HCT116 (cell line): ENCODE measurements around the gene ADD1. TPM values are rescaled to one million over a fixed set of nuclear protein-coding genes. Genes with fewer than 3 reads are reported as not detected.
A peak's percentile ranks its signal among the peaks of the same experiment; 100 is the strongest.

ENCODE experiments used
- ATAC-seq: fragments of 200-7000 bp; cut with Tn5 transposase; 2 replicates; pipeline ENCODE4 v1.9.1; 2020; ENCODE audit warnings: mild to moderate bottlenecking, moderate library complexity
- BruUV-seq: library from RNA; stranded (reverse); fragments of 400-500 nt; replicated peaks from 2 replicates; lab custom pipeline; 2021; lab: Mats Ljungman, UMichigan
- CTCF ChIA-PET: fragments of 300-600 bp; sonication (Branson Sonifier 250); formaldehyde crosslinking; loops from one replicate; lab custom pipeline; 2021; ENCODE audit warnings: antibody characterized with exemption; lab: Charles Lee
- POLR2A ChIA-PET: fragments of 300-600, 350-600 bp; sonication (Branson Sonifier 250); formaldehyde crosslinking; loops from one replicate; lab custom pipeline; 2021; ENCODE audit warnings: antibody characterized with exemption; lab: Charles Lee
- RAD21 ChIA-PET, 2 experiments: fragments of 300-600 bp; sonication (Branson Sonifier 250); formaldehyde crosslinking; loops; one replicate each; lab custom pipeline; 2023; ENCODE audit warnings: low total read pairs in 2 of 2; ENCODE audit not compliant: uncharacterized antibody in 2 of 2, unreplicated experiment in 2 of 2, low non-redundant PET in 1 of 2; lab: Charles Lee
- DNase-seq: peaks from one replicate; pipeline ENCODE4 v3.0.0-alpha.2; 2010; ENCODE audit warnings: low read depth, low spot score
- H2AFZ ChIP-seq: fragments of 200-600 bp; shearing (Covaris generic), sonication (generic); 2 replicates; pipeline ENCODE4 v1.6.1; 2017; ENCODE audit warnings: low read depth, mixed run types, mixed read lengths, antibody characterized with exemption, low read length; ENCODE audit not compliant: poor library complexity, severe bottlenecking
- H3K27ac ChIP-seq: 2 replicates; pipeline ENCODE4 v1.5.1; 2012; ENCODE audit warnings: low read depth, low read length
- H3K27me3 ChIP-seq: fragments of 200-600 bp; sonication (generic); 2 replicates; pipeline ENCODE4 v1.6.1; 2016; ENCODE audit warnings: mixed run types, low read length, mixed read lengths; ENCODE audit not compliant: insufficient read depth
- H3K36me3 ChIP-seq, 2 experiments: fragments of 200-500 bp in 1 of 2; fragments of 200-600 bp in 1 of 2; sonication (Bioruptor generic) in 1 of 2; sonication (generic) in 1 of 2; 2 replicates each; pipeline versions ENCODE4 v1.5.1 to v1.6.1; 2014 to 2016; ENCODE audit warnings: low read length in 2 of 2, inconsistent platforms in 1 of 2, mixed read lengths in 1 of 2, mixed run types in 1 of 2; ENCODE audit not compliant: insufficient read depth in 2 of 2, control insufficient read depth in 1 of 2
- H3K4me1 ChIP-seq, 2 experiments: fragments of 200-600 bp in 1 of 2; sonication (generic) in 1 of 2; 2 replicates each; pipeline versions ENCODE4 v1.5.1 to v1.6.1; 2012 to 2017; ENCODE audit warnings: low read length in 2 of 2, inconsistent platforms in 1 of 2, mild to moderate bottlenecking in 1 of 2, mixed read lengths in 1 of 2, mixed run types in 1 of 2, moderate library complexity in 1 of 2; ENCODE audit not compliant: insufficient read depth in 2 of 2, control insufficient read depth in 1 of 2
- H3K4me2 ChIP-seq: fragments of 200-600 bp; sonication (generic); 2 replicates; pipeline ENCODE4 v1.6.1; 2017; ENCODE audit warnings: mixed run types, low read length, mixed read lengths
- H3K4me3 ChIP-seq, 2 experiments: fragments of 200-600 bp in 1 of 2; sonication (generic) in 1 of 2; replicated peaks in 1 of 2; 2 replicates each; pipeline ENCODE4 v1.5.1; 2011 to 2016; ENCODE audit warnings: low read length in 2 of 2, control low read depth in 1 of 2, low read depth in 1 of 2, mild to moderate bottlenecking in 1 of 2, mixed read lengths in 1 of 2, mixed run types in 1 of 2
- H3K79me2 ChIP-seq: fragments of 200-600 bp; sonication (generic); 2 replicates; pipeline ENCODE4 v1.6.1; 2017; ENCODE audit warnings: mild to moderate bottlenecking, mixed run types, low read length, moderate library complexity, mixed read lengths; ENCODE audit not compliant: insufficient read depth
- H3K9ac ChIP-seq: fragments of 200-600 bp; sonication (generic); 2 replicates; pipeline ENCODE4 v1.6.1; 2016; ENCODE audit warnings: low read length, mixed read lengths
- H3K9me2 ChIP-seq: fragments of 200-600 bp; sonication (generic), shearing (Covaris generic); 2 replicates; pipeline ENCODE4 v1.6.1; 2017; ENCODE audit warnings: mixed run types, mild to moderate bottlenecking, moderate library complexity; ENCODE audit not compliant: insufficient read depth
- H3K9me3 ChIP-seq, 2 experiments: fragments of 200-500 bp in 1 of 2; fragments of 200-600 bp in 1 of 2; sonication (Bioruptor generic) in 1 of 2; sonication (generic) in 1 of 2; 2 replicates each; pipeline ENCODE4 v1.6.1; 2014 to 2017; ENCODE audit warnings: low read length in 2 of 2, mixed read lengths in 2 of 2, inconsistent platforms in 1 of 2, low read depth in 1 of 2, mild to moderate bottlenecking in 1 of 2, mixed run types in 1 of 2, moderate library complexity in 1 of 2; ENCODE audit not compliant: control insufficient read depth in 1 of 2, insufficient read depth in 1 of 2
- H4K20me1 ChIP-seq: fragments of 200-600 bp; sonication (generic), shearing (Covaris generic); 2 replicates; pipeline ENCODE4 v1.6.1; 2017; ENCODE audit warnings: mixed run types, mild to moderate bottlenecking, moderate library complexity; ENCODE audit not compliant: insufficient read depth
- CBX3 ChIP-seq: IDR thresholded peaks from 2 replicates; pipeline ENCODE4 v1.6.1; 2012; ENCODE audit warnings: low read depth
- EZH2 ChIP-seq: fragments of 200-600 bp; sonication (generic); IDR thresholded peaks from 2 replicates; pipeline ENCODE4 v1.6.1; 2017; ENCODE audit warnings: antibody characterized with exemption, mixed run types
- SIN3A ChIP-seq: IDR thresholded peaks from 2 replicates; pipeline ENCODE4 v1.6.1; 2012; ENCODE audit warnings: low read depth
- TCF7L2 ChIP-seq: IDR thresholded peaks from 2 replicates; pipeline ENCODE4 v1.7.0; 2011; ENCODE audit warnings: borderline replicate concordance, inconsistent platforms; ENCODE audit not compliant: insufficient read depth, insufficient read length; ENCODE audit errors: extremely low read depth
- ZFX ChIP-seq: fragments of 450-650 bp; IDR thresholded peaks from 2 replicates; pipeline ENCODE4 v1.6.1; 2017
- intact Hi-C: fragments of 100-400 bp; cut with micrococcal nuclease; formaldehyde crosslinking; loops from 2 replicates; pipeline ENCODE4 v1.10.0; 2022
- total RNA-seq: library from RNA; stranded (reverse); gene quantifications from one replicate; pipeline ENCODE4 v1.2.1, GENCODE V29; 2021; ENCODE audit not compliant: unreplicated experiment
- TF ChIP-seq, protein P1 (sequence below): IDR thresholded peaks from 2 replicates; pipeline ENCODE4 v1.6.1; 2012; ENCODE audit warnings: low read depth

The ADD1 gene
- total RNA-seq, 1 experiment from 2014 or later = 139 TPM

DNA sequence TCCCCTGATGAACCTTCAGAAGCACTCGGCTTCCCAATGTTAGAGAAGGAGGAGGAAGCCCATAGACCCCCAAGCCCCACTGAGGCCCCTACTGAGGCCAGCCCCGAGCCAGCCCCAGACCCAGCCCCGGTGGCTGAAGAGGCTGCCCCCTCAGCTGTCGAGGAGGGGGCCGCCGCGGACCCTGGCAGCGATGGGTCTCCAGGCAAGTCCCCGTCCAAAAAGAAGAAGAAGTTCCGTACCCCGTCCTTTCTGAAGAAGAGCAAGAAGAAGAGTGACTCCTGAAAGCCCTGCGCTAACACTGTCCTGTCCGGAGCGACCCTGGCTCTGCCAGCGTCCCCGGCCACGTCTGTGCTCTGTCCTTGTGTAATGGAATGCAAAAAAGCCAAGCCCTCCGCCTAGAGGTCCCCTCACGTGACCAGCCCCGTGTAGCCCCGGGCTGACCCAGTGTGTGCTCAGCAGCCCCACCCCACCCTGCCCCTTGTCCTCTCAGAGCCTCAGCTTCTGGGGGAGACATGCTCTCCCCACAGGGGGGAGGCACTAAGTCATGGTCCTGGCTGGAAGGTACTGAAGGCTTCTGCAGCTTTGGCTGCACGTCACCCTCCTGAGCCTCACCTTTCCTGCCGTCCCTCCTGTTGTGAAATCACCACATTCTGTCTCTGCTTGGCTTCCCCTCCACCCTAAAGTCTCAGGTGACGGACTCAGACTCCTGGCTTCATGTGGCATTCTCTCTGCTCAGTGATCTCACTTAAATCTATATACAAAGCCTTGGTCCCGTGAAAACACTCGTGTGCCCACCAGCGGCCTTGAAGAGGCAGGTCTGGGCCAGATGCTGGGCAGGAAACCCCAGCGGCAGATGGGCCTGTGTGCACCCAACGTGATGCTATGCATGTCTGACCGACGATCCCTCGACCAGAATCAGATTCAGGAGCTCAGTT lies 84.9 kb downstream of the ADD1 start:
- H2AFZ ChIP-seq = no peak overlapping the region
- H3K4me1 ChIP-seq = peaks cover 0 to 10% of the 10 kb centered on the region in 2 experiments; a peak in 3 of 4 replicates
- H3K9me2 ChIP-seq = no peaks in the 10 kb centered on the region
- ATAC-seq (no peak), DNase-seq (no peak)
- H3K79me2 ChIP-seq = peaks cover 16% of the 10 kb centered on the region
- peaks cover 4 to 31% of the 10 kb centered on the region in 2 experiments; a peak in 2 of 4 replicates for H3K36me3 ChIP-seq
- H3K27ac ChIP-seq = no peak overlapping the region
- no peaks in the 10 kb centered on the region for H4K20me1 ChIP-seq
- intact Hi-C loops = no loop called here
- ChIA-PET POLR2A (no interaction called here), RAD21 (no interaction called here), CTCF (no interaction called here)
- H3K27me3 ChIP-seq = no peaks in the 10 kb centered on the region
- no peak overlapping the region for H3K4me3 ChIP-seq
- H3K4me2 ChIP-seq = no peak overlapping the region
- TF ChIP-seq EZH2 (no peak), ZFX (no peak), TCF7L2 (no peak), SIN3A (no peak), CBX3 (no peak)
- TF ChIP-seq, protein P1, sequence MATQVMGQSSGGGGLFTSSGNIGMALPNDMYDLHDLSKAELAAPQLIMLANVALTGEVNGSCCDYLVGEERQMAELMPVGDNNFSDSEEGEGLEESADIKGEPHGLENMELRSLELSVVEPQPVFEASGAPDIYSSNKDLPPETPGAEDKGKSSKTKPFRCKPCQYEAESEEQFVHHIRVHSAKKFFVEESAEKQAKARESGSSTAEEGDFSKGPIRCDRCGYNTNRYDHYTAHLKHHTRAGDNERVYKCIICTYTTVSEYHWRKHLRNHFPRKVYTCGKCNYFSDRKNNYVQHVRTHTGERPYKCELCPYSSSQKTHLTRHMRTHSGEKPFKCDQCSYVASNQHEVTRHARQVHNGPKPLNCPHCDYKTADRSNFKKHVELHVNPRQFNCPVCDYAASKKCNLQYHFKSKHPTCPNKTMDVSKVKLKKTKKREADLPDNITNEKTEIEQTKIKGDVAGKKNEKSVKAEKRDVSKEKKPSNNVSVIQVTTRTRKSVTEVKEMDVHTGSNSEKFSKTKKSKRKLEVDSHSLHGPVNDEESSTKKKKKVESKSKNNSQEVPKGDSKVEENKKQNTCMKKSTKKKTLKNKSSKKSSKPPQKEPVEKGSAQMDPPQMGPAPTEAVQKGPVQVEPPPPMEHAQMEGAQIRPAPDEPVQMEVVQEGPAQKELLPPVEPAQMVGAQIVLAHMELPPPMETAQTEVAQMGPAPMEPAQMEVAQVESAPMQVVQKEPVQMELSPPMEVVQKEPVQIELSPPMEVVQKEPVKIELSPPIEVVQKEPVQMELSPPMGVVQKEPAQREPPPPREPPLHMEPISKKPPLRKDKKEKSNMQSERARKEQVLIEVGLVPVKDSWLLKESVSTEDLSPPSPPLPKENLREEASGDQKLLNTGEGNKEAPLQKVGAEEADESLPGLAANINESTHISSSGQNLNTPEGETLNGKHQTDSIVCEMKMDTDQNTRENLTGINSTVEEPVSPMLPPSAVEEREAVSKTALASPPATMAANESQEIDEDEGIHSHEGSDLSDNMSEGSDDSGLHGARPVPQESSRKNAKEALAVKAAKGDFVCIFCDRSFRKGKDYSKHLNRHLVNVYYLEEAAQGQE = no peak
- no peak overlapping the region for H3K9ac ChIP-seq
- TSS peak; percentile 4 for BruUV-seq
- H3K9me3 ChIP-seq = no peaks in the 10 kb centered on the region
